HT-29 (cell line): ENCODE data around the gene CYGB. TPM values are rescaled to one million over a fixed set of nuclear protein-coding genes. Genes with fewer than 3 reads are reported as not detected.

Experiments used
- DNase-seq: peaks from one replicate; pipeline ENCODE4 v3.0.0-alpha.2; 2015; ENCODE audit warnings: low spot score
- total RNA-seq: library from RNA; depleted of rRNA; stranded (reverse); fragments of >200 nt; shearing (Covaris generic); gene quantifications from 2 replicates; pipeline ENCODE4 v1.2.3, GENCODE V29; 2014; rRNA removed

CYGB gene
- total RNA-seq = not detected in 2 replicates

GRCh38 chr17:76537578-76538280 is at the start of gene CYGB:
CYGB (minus strand) TSS chr17:76537709; CDS start chr17:76537542, 167 bp downstream.
- DNase-seq = no peak

- no peak for DNase-seq
These were observed 49.4 kb upstream of the CYGB start for GRCh38 chr17:76586741-76587487.

- peak; percentile 75 for DNase-seq
These were observed 48.4 kb upstream of the CYGB start, which contains the start of gene ST6GALNAC2 for GRCh38 chr17:76585649-76586593. ST6GALNAC2 (minus strand) TSS chr17:76585860; CDS start chr17:76585808, 52 bp downstream.

DNA sequence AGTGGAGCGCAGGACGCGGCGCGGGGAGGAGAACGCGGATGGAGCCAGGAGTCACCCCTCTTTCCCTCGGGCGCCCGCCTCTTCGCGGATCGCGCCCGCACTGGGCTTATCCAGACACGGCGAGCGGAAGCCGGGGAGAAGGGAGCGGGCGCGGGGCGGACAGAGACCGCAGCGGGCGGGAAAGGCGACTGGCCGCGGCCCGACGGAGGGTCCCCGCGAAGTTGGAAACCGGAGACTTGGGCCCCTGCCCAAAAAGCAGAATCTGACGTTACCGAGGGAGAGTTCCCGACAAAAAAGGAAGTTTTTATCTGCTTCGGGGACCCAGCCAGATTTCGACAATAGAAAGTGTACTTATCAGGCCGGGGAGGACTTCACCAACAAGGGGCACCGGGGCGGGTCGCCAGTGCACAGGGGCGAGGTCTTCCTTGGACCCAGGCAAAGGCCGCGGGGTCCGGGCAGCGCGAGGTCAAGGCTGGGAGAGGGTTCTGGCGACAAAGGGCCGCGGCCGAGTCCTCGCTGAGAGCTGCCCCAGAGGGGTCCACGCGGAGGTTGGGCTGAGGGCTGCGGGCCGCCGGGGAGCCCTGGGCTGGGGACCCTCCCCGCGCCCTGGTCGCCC is 47.6 kb upstream of the CYGB start:
- no peak for DNase-seq

DNA sequence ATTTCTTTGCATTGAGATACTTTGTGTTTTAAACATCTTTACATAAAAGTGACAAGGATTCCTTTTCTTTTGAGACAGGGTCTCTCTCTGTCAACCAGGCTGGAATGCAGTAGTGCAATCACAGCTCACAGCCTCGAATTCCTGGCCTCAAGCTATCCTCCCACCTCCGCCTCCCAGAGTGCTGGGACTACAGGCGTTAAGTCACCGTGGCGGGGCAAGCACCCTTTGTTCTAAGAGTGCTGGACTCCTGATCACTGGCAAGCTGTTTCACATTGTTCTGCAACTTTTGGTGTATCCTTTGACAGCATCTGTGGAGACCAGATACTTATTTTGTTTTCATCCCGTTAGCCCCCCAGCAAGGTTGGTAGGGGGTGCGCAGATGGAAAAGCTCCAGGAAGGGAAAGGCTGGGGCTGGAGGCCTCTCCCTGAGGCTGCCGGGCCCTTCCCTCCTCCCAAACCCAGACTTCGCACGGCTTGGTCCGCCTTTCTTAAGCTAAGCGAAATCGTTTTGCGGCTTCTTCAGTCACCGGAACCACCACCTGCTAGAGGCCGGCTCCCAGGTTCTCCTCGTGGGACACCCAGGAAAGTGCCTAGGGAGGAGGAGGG is 47.0 kb upstream of the CYGB start:
- no peak for DNase-seq

DNA sequence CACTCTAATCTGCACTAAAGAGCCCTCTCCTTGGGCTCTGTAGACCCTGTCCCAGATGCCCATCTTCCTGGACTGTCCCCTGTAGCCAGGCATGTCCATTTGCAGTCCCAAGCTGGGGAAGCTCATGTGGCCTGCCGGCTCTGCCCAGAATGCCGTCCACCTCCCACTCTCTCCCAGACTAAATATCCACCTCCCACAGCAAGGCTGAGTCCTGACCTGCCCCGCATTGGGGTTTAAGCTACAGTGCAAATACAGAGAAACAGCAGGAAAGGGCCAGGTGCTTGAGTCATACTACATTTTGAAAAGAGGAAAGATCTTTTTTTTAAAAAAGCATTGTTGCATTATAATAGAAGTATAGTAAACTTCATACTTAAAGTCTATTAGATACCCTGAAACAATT is 45.2 kb upstream of the CYGB start:
- DNase-seq = no peak

GRCh38 chr17:76581515-76581914 is 44.0 kb upstream of the CYGB start:
- DNase-seq = no peak

DNA sequence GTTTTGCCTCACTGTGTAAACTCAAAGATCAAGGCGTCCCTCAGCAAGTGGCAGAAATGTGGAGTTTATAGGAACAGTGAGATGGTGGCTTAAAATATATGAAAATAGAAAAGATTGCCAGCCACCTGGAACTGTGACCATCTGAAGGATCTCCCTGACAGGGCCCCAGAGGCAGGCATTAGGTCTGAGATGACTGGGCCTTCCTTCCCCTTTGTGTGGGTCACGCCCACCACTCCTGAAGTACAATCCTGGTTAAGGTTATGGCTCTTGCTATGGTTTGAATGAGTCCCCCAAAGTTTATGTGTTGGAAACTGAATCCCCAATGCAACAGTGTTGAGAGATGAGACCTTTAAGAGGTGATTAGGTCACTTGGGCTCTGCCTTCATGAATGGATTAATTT is 41.8 kb upstream of the CYGB start:
- DNase-seq = no peak

GRCh38 chr17:76578376-76578775 is 40.9 kb upstream of the CYGB start:
- peak; percentile 68 for DNase-seq

DNA sequence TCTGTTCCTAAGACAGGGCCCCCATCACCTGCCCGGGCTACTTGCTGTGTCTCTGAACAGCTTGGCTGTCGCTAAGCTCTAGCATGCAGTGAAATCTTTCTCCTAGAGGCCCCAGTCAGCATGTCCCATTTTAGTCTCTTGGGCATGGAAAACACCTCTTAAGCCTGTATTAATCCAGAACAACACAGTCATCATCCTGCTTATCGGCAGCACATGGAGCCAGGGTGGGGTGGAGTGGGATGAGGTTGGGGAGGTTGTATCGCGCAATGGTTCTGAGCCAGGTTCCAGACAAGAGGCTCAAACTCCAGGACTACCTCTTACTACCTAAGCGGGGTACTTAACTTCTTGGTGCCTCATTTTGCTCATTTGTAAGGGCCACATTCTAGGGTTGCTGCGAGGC is 40.4 kb upstream of the CYGB start:
- no peak for DNase-seq

- DNase-seq = no peak
These were observed 38.7 kb upstream of the CYGB start for GRCh38 chr17:76576189-76576588.

GRCh38 chr17:76575570-76575969 is 38.1 kb upstream of the CYGB start:
- no peak for DNase-seq

DNA sequence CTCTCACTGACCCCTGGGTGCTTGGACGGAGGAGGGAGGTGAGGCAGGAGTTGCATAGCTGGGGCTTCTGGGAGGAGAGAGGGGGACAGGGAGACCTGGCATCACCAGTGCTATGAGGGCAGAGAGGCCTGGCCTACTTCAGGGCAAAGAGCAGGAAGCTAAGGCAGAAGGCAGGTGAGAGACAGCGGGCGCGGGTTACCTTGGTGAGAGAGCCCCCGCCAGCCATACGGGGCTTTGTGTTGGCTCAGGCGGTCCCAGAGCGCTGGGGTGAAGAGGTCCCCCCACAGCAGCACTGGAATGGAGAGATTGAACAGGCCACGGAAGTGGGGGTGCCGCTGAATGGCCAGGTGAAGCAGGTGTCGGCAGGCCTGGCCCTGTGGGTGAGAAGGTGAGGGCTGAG is 36.7 kb upstream of the CYGB start:
- DNase-seq = no peak

- DNase-seq = no peak
These were observed 35.6 kb upstream of the CYGB start for GRCh38 chr17:76573096-76573495.

GRCh38 chr17:76572201-76572910 is 34.8 kb upstream of the CYGB start:
- no peak for DNase-seq

- DNase-seq = no peak
These were observed 33.5 kb upstream of the CYGB start for GRCh38 chr17:76570877-76571471.

- no peak for DNase-seq
These were observed 32.9 kb upstream of the CYGB start for GRCh38 chr17:76570457-76570856.

- peak; percentile 83 for DNase-seq
These were observed 32.2 kb upstream of the CYGB start for GRCh38 chr17:76569607-76570279.

DNA sequence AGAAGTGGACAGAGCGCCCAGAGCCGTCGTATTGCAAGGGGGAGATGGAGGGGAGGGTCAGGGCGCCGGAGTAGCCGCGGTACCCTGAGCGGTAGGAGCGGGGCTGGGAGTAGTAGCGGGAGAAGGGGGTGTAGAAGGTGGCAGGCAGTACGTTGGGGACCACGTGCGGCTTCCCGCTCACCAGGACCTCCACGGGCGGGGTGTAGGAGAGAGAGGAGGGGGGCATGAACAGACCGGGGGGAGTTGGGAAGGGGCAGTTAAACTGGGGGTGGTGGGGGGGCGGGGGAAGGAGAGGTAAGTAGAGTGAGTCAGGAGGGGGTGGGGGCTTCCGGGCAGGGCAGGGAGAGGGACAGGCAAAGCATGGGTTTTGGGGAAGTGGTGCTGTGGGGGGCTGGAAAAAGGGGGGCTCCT is 31.3 kb upstream of the CYGB start:
- DNase-seq = no peak
